Esophagus mucosa (tissue), 1 donor: ENCODE data around the gene TFEB. TPM values are rescaled to one million over a fixed set of nuclear protein-coding genes. Genes with fewer than 3 reads are reported as not detected.

Experiments
- ATAC-seq: fragments of 200-7000 bp; cut with Tn5 transposase; one replicate; pipeline ENCODE4 v1.9.1; 2020
- total RNA-seq: library from RNA; stranded (reverse); gene quantifications from one replicate; pipeline ENCODE4 v1.2.4, GENCODE V29; 2023
- donor health status: DM: yes; HTN: yes; CAD: no.

Gene TFEB
- total RNA-seq, 1 donor from 2014 or later, result 10.9 TPM

DNA sequence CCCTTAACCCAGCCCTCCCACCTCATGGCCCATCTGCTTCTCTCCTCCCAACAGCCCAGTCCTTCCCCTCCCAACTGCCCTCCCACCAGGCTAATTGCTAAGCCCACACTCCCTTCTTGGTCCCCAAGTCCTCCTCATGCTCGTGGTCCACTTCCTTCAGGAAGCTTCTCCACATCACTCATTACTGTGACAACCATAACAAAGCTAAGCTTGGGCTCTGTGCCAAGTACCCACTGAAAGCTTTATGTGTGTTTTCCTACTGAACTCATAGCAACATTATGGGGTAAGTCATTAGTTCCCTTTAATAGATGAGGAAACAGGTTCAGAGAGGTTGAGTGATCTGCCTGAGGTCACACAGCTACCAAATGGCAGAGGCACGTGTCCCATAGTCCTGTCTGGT, 28.1 kb upstream of the TFEB start:
- ATAC-seq, result no peak

DNA sequence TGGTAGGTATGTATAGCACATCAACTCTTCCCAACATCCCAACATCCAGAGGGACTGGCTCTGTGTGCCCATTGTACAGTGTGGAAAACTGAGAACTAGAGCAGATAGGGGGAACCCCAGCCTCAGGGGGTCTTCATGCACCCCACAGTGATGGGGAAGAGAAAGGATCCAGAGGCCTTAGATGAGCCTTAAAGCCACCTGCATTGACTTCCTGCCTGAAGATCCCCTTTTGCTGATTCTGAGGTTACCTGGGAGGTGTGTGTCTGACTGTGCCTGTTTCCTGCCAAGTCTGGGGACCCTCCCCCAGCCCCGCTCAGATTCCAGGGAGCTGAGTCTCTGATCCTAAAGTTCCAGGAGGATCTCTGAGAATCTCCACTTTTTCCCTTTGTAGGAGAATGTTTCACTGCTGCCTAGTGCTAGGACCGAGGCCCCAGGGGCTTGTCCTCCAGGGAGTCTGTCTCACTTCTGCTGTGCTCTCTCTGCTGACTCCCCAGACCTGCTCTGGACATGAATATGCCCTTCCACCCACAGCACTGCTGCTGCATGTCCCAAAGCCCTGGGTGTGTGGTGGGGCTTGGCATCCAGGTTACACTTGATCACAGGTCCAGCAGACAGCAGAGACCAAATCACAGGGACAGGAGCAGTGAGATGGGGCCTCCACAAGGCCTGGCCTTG, 24.6 kb upstream of the TFEB start:
- no peak for ATAC-seq

- ATAC-seq, result peak; percentile 8
Measured at GRCh38 chr6:41759106-41759904, 23.9 kb upstream of the TFEB start.

DNA sequence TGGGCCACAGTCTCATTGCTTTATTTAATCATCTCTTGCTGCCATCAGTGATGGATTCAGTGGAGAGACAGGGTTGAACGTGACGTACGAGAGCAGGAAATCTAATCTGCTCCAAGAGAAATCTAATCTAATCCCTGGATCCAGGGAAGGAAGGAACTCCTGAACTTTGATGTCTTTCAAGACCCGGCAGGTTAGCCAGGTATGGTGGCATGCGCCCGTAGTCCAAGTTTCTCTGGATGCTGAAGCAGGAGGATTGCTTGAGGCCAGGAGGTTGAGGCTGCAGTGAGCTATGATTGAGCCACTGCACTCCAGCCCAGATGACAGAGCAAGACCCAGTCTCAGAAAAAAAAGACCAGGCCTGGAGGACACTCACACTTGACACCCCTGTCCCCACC, 23.2 kb upstream of the TFEB start:
- ATAC-seq, result no peak

GRCh38 chr6:41757931-41758640, 22.7 kb upstream of the TFEB start:
- ATAC-seq, result no peak

DNA sequence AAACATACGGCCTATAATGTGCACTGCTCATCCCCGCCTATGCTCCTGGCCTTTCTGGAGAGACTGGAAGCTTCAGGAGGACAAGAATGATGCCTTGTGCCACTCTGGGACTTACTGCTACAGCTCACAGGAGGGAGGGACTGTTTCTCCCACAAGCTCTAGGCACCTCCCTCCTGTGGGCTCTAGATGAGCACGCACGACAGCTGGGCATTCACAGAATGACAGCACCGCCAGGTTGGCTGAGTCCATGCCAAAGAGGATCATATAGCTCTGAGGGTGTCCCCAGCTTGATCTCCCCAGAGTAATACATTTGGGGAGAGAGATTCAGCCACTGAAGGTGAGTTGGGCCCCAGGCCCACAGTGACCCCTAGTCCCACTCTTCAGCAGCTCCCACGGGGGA, 21.9 kb upstream of the TFEB start:
- no peak for ATAC-seq

- ATAC-seq, result peak; percentile 22
Measured at GRCh38 chr6:41756354-41756753, 20.9 kb upstream of the TFEB start.

DNA sequence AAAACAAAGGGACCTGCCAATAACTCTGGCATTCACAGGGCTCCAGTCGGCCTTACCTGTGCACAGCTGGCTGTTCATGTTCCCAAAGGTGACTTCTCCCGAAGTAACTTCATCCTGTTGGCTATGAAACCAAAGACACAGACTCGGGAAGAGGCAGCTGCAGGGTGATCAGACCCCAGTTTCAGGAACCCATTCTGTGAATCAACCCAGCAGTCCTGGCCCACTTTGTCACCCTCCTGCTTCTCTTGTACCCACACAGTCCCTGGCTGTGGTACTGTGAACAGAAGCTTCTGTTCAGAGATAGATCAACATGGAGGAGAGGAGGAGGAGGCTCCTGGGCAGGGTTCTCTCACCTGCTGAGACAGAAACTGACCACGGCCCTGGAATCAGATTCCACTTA, 20.5 kb upstream of the TFEB start:
- ATAC-seq, result no peak

GRCh38 chr6:41750374-41750773, 15.0 kb upstream of the TFEB start:
- ATAC-seq, result no peak

DNA sequence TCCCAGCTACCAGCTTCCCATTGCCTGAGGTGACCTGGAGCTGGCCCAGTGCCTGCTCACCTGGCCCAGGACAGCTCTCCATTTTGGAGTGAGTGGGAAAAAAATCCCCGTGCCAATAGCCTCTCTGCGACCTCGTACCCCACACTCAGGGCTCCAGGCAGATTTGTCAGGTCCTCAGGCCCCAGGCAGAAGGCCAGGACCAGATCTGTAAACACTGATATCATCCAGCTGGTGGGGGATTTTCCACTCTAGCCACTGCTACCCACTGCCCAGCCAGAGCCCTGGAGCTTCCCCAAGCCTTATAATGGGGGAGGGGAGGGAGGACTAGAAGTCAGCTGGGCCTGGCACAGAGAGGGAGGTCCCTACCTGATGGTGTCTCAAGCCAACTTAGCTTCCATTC, 13.1 kb upstream of the TFEB start:
- no peak for ATAC-seq

DNA sequence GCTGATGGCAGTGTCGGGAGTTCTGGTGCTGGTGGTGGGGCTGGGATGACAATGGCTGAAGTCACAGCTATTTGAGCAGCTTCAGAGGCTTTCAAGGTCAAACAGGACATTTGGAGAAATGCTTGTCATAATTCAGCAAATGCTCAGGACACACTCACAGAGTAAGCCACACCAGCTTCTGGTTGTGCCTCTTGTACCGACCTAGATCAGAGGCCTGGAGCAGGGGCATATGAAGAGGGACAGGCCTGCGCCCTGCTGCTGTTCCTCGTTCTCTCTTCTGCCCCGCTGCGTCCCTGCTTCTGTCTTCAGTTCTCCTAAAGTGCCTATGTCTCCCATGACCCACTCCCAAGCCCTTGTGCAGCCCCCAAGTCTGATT, 12.7 kb upstream of the TFEB start:
- no peak for ATAC-seq

DNA sequence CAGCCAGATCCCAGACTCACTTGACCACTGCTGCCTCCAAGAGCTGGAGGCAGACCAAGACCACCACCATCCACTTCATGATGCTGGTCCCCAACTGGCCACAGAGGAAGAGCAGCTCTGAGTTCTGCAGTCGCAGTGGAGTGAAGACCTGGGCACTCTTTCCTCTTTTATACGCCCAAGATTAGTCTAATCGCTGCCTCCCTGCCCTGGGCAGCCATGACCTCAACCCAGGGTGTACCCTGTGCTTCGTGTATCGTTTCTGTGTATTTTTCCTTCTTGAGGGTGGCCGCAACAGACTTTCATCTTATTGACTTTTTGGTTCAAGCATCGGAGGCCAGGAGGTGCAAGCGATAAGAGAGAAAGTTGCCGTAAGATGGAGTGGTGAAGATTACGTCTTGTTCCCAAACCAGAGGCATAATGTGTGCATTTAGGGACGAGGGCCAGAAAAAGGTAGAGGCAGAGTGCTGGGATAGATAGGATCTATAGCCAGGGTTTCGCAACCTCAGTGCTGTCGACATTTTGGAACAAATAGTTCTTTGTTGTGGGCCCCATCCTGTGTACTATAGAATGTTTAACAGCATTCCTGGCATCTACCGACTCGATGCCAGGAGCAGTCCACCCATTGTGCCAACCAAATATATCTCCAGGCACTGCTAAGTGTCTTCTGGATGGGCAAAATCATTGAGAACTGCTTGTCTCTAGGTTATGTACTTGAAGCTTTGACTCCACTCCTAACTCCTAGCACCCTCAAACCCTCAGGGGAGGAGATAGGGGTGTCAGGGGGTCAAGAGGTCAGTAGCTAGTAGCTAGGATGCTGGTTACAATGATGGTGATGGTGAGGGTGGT, 12.1 kb upstream of the TFEB start, which contains the start of gene PGC:
TSS of gene PGC (minus strand) at position 142 of the 846 bp plus-strand sequence. CDS start at position 79, 63 bp downstream.
- ATAC-seq, result no peak

- ATAC-seq, result no peak
Measured at GRCh38 chr6:41746107-41746506, 10.7 kb upstream of the TFEB start.

DNA sequence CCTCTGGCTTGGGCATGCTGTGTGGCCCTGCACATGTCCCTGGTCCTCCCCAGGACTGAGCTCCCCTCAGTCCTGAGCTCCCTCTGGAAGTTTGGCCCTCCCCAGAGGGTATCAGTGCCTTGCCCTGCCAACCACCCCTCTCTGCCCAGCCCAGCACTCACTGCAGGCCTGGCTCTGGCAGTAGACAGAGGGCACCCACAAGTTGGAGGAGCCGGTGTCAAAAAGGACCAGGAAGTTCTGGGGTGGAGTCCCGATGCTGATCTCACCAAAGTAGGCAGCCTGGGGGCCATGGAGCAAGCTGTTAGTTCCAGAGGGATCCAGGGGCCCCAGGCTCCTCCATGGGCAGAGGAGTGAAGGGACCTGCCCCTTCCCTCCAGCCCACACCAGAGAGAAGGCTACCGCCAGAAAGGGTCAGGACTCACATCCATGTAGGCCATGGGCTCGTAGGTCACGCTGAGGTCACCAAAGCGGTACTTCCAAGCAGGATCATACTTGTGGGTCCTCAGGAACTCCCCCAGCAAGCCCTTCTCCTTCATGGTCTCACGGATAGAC, 8.9 kb upstream of the TFEB start:
- ATAC-seq, result no peak

DNA sequence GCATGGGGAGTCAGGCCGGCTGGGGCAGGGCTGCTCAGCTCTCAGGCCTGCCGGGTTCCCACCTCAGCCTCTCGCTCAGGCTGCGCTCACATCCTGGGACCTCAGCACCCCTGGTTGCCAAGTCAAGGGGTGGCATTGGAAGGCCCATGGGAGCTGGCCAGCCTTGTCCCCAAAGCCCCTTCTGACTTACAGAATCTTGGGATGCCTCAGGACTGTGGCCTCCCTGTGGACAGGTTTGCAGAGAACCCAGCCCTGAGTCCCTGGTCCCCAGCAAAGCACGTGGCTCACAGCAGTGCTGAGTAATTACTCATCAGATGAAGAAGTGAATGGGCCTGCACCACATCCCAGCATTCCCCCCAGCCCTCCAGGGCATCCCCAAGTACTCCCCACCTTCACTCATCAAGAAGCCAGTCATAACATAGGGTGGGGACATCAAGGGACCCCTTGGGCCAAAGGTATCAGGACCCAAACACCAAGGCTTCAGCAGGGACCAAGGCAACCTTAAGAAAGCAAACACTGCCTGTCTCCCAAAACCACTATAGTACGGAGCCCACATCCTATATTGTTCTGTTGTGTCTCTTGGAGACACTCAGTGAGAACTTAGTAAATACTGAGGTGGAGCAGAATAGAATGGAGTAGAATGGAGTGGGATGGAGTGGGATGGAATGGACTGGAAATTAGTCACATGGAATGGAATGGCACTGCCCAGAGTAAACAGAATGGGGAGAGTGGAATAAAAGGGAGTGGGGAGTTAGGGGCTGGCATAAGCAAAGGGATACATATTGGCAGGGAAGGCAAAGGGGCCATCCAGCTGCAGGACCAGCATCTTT, 8.2 kb upstream of the TFEB start:
- no peak for ATAC-seq

DNA sequence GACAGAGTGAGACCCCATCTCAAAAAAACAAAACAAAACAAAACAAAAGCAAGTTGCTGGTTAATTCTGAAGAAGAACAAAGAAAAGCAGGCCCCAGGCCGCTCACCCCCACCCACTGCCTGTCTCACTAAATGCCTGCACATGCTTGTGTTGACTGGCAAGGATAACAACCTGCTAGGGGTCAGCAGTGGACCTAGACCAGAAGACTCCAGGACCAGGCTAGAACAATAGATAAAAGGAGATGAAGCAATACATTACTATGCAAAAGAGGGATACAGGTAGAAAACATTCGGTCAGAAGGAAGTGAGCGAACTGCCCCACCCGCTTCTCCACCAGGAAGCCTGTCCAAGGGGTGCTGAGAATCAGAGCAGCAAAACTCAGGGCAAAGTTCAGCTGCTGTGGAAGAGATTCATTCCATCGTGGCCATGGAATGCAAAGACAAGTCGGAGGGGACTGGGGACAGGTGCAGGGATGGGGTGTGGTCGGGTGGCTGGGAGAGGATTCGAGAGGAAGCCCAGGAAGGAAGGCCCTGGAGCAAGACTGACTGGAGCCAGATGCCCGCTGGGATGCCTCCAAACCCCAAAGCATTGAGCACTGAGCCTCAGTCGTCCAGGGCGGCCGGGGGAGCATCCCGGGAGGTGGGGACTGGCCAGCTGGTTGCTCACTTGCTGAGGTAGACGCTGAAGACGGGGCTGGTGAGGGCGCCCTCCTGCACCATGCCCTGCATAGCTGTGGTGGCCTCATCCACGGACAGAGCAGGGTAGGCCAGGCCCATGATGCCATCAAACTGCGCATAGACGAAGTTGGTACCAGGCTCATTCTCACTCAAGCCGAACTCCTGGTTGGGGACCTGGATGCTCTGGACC, 6.5 kb upstream of the TFEB start:
- ATAC-seq, result peak; percentile 44

DNA sequence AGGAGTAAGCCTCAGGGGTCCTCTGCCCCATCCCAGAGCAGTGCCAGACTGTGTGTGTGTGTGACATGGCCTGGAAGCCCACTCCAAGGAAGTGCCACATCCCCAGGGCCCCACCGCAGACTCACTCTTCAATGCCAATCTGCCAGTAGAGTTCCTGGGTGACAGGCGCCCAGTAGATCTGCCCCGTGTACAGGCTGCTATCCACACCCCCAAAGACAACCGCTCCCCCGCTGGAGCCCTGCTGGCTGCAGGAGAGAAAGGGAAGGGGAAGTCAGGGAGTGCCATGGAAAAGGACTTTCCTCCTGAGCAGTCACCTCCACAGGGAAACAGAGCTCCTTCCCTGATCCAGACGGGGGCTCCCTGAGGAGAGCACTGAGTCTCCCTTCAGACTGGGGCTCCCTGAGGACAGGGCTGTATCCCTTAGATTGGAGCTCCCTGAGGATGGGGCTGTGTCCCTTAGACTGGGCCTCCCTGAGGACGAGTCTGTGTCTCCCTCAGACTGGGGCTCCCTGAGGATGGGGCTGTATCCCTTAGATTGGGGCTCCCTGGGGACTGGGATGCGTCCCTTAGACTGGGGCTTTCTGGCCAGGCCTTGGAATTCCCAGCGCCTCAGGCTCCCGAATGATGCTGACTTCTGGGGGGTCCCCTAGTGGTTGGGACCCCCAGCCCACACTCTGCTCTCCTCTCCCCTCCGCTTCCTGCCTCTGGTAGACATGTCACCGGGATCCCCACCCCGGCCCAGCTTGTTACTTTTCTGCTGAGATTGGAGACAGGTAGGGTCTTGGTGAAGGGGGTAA, 5.2 kb upstream of the TFEB start:
- no peak for ATAC-seq

DNA sequence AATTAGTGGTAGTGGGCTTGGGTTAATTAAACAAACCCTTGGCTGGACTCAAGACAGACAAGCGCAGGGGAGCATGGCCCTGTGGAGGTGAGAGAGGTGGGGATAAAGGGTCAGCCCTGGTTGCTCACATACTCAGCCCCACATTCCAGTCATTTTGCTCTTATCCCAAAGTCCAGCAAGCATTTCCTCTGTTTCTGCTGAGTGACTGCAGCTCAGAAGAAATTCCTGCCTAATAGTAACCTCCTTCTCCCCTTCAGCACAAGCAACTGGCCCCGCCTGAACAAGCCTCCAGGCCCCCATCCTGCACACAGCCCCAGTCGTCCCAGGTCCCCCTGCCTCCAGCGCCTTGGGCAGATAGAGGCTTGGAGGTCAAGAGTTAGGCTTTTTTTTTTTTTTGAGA, 3.6 kb upstream of the TFEB start:
- no peak for ATAC-seq

- ATAC-seq, result no peak
Measured at GRCh38 chr6:41737591-41738130, 2.3 kb upstream of the TFEB start.
